Measurements from ENCODE around the gene LRRC75B.
"Not testable (repeated sequence)": the region's sequence is repeated elsewhere in the genome, so short reads cannot be mapped to it uniquely, and the experiment has no call there.

The LRRC75B gene

GRCh38 chr22:24609888-24610287 is 17.0 kb upstream of the LRRC75B start:
- H3K36me3 ChIP-seq (replicated peaks); H3K4me1 ChIP-seq; DNase-seq (ENCODE audit: low spot score in 2 of 2); H3K4me3 ChIP-seq; H3K27me3 ChIP-seq (ENCODE audit: low read depth); in situ Hi-C loops (cut with MboI; ENCODE audit: low sequenced_read_pairs); H3K9me3 ChIP-seq: not testable (repeated sequence)

GRCh38 chr22:24608327-24608726 is 15.5 kb upstream of the LRRC75B start:
- H3K4me3 ChIP-seq, result not testable (repeated sequence)

GRCh38 chr22:24607429-24607983 is 14.6 kb upstream of the LRRC75B start:
- DNase-seq (ENCODE audit: low spot score in 2 of 2); H3K4me1 ChIP-seq; in situ Hi-C loops (cut with MboI; ENCODE audit: low sequenced_read_pairs); H3K4me3 ChIP-seq; H3K9me3 ChIP-seq; H3K36me3 ChIP-seq (replicated peaks); H3K27me3 ChIP-seq (ENCODE audit: low read depth): not testable (repeated sequence)

More at GRCh38 chr22:24608327-24608726, 15.5 kb upstream of the LRRC75B start:
- H3K27me3 ChIP-seq (ENCODE audit: low read depth); H3K36me3 ChIP-seq (replicated peaks); H3K4me1 ChIP-seq; in situ Hi-C loops (cut with MboI; ENCODE audit: low sequenced_read_pairs); H3K9me3 ChIP-seq; DNase-seq (ENCODE audit: low spot score in 2 of 2): not testable (repeated sequence)

- H3K27me3 ChIP-seq (ENCODE audit: low read depth); H3K4me1 ChIP-seq; H3K4me3 ChIP-seq; in situ Hi-C loops (cut with MboI; ENCODE audit: low sequenced_read_pairs); H3K36me3 ChIP-seq (replicated peaks); H3K9me3 ChIP-seq: not testable (repeated sequence)
- peak in 1 of 2 experiments; percentile 55 for DNase-seq (ENCODE audit: low spot score in 2 of 2)
Observed at GRCh38 chr22:24606340-24606739, 13.5 kb upstream of the LRRC75B start.

- H3K4me1 ChIP-seq; in situ Hi-C loops (cut with MboI; ENCODE audit: low sequenced_read_pairs); H3K27me3 ChIP-seq (ENCODE audit: low read depth); H3K9me3 ChIP-seq; H3K36me3 ChIP-seq (replicated peaks): not testable (repeated sequence)
- peak overlapping the region; percentile 23 for H3K4me3 ChIP-seq
- DNase-seq (ENCODE audit: low spot score in 2 of 2), result peak; percentile 66 to 77
Observed at GRCh38 chr22:24603770-24604629, 11.1 kb upstream of the LRRC75B start.

- H3K4me1 ChIP-seq; H3K9me3 ChIP-seq; in situ Hi-C loops (cut with MboI; ENCODE audit: low sequenced_read_pairs); H3K36me3 ChIP-seq (replicated peaks); H3K27me3 ChIP-seq (ENCODE audit: low read depth): not testable (repeated sequence)
- peak within 1 kb of the TSS; percentile 23 for H3K4me3 ChIP-seq
- peak in 1 of 2 experiments; percentile 68 for DNase-seq (ENCODE audit: low spot score in 2 of 2)
Observed at GRCh38 chr22:24602847-24603769, 10.2 kb upstream of the LRRC75B start, which contains the start of gene GGT1. GGT1 (plus strand) TSS chr22:24603193; CDS start chr22:24611082, 7,889 bp downstream.

- H3K36me3 ChIP-seq (replicated peaks); H3K9me3 ChIP-seq; H3K4me1 ChIP-seq; H3K4me3 ChIP-seq; H3K27me3 ChIP-seq (ENCODE audit: low read depth); DNase-seq (ENCODE audit: low spot score in 2 of 2); in situ Hi-C loops (cut with MboI; ENCODE audit: low sequenced_read_pairs): not testable (repeated sequence)
Observed at GRCh38 chr22:24602105-24602749, 9.4 kb upstream of the LRRC75B start.

GRCh38 chr22:24601217-24602104 is 8.6 kb upstream of the LRRC75B start:
- in situ Hi-C loops (cut with MboI; ENCODE audit: low sequenced_read_pairs), result no loop called here
- no peaks in the 10 kb centered on the region for H3K9me3 ChIP-seq
- no peaks in the 10 kb centered on the region for H3K36me3 ChIP-seq (replicated peaks)
- H3K27me3 ChIP-seq (ENCODE audit: low read depth), result no peaks in the 10 kb centered on the region
- no peak overlapping the region for H3K4me3 ChIP-seq
- no peak for DNase-seq (ENCODE audit: low spot score in 2 of 2)
- H3K4me1 ChIP-seq, result peaks cover 8% of the 10 kb centered on the region

GRCh38 chr22:24599958-24600715 is 7.3 kb upstream of the LRRC75B start:
- in situ Hi-C loops (cut with MboI; ENCODE audit: low sequenced_read_pairs); H3K27me3 ChIP-seq (ENCODE audit: low read depth); H3K36me3 ChIP-seq (replicated peaks); H3K4me1 ChIP-seq; H3K9me3 ChIP-seq; H3K4me3 ChIP-seq; DNase-seq (ENCODE audit: low spot score in 2 of 2): not testable (repeated sequence)

- in situ Hi-C loops (cut with MboI; ENCODE audit: low sequenced_read_pairs), result no loop called here
- H3K4me1 ChIP-seq, result peaks cover 8% of the 10 kb centered on the region
Observed at GRCh38 chr22:24599514-24599913, 6.6 kb upstream of the LRRC75B start.

GRCh38 chr22:24597076-24597475 is 4.2 kb upstream of the LRRC75B start:
- H3K9me3 ChIP-seq; in situ Hi-C loops (cut with MboI; ENCODE audit: low sequenced_read_pairs); H3K4me3 ChIP-seq; H3K4me1 ChIP-seq; H3K27me3 ChIP-seq (ENCODE audit: low read depth); DNase-seq (ENCODE audit: low spot score in 2 of 2); H3K36me3 ChIP-seq (replicated peaks): not testable (repeated sequence)

More at GRCh38 chr22:24599514-24599913, 6.6 kb upstream of the LRRC75B start:
- H3K4me3 ChIP-seq, result no peak overlapping the region
- no peaks in the 10 kb centered on the region for H3K27me3 ChIP-seq (ENCODE audit: low read depth)
- DNase-seq (ENCODE audit: low spot score in 2 of 2), result no peak
- H3K36me3 ChIP-seq (replicated peaks), result no peaks in the 10 kb centered on the region
- no peaks in the 10 kb centered on the region for H3K9me3 ChIP-seq

- Histone ChIP-seq H3K4me3 (no peak overlapping the region), H3K9me3 (no peaks in the 10 kb centered on the region), H3K4me1 (peaks cover 4% of the 10 kb centered on the region), H3K27me3 (ENCODE audit: low read depth) (no peaks in the 10 kb centered on the region), H3K36me3 (replicated peaks) (no peaks in the 10 kb centered on the region)
- in situ Hi-C loops (cut with MboI; ENCODE audit: low sequenced_read_pairs), result no loop called here
- DNase-seq (ENCODE audit: low spot score in 2 of 2), result no peak
Observed at GRCh38 chr22:24595863-24596262, 3.0 kb upstream of the LRRC75B start.
